Thyroid gland (tissue), 4 donors: ENCODE results near the gene FAM20A.

ENCODE experiments used
- CTCF ChIP-seq, 6 experiments: fragments of 200-600 bp in 3 of 6; fragments of 450-650 bp in 3 of 6; sonication (generic) in 3 of 6; IDR thresholded peaks; one replicate each; pipeline ENCODE4 v1.5.1; 2016 to 2019; ENCODE audit warnings: antibody characterized with exemption in 6 of 6, mild to moderate bottlenecking in 2 of 6, inconsistent platforms in 1 of 6, moderate library complexity in 1 of 6
- POLR2A ChIP-seq, 2 donors: fragments of 450-650 bp; IDR thresholded peaks; one replicate each; pipeline ENCODE4 v1.6.1; 2017; ENCODE audit warnings: antibody characterized with exemption in 2 of 2, mild to moderate bottlenecking in 2 of 2, moderate library complexity in 1 of 2

- TF ChIP-seq POLR2A (IDR thresholded peaks at IDR 0.05) (no peak), CTCF (IDR thresholded peaks at IDR 0.05) (no peak)
These were observed 31.8 kb downstream of the FAM20A start for GRCh38 chr17:68569346-68569745.
